HG02885 (cell line): Measurements from ENCODE around the gene BNIP1.

Source experiments
- ATAC-seq: cut with Tn5 transposase; IDR thresholded peaks from one replicate; pipeline ENCODE4 v1.9.1; 2021; ENCODE audit warnings: mild to moderate bottlenecking; ENCODE audit not compliant: unreplicated experiment, poor library complexity

Gene BNIP1

GRCh38 chr5:173163219-173163618, 18.9 kb downstream of the BNIP1 start:
- ATAC-seq, result no peak

DNA sequence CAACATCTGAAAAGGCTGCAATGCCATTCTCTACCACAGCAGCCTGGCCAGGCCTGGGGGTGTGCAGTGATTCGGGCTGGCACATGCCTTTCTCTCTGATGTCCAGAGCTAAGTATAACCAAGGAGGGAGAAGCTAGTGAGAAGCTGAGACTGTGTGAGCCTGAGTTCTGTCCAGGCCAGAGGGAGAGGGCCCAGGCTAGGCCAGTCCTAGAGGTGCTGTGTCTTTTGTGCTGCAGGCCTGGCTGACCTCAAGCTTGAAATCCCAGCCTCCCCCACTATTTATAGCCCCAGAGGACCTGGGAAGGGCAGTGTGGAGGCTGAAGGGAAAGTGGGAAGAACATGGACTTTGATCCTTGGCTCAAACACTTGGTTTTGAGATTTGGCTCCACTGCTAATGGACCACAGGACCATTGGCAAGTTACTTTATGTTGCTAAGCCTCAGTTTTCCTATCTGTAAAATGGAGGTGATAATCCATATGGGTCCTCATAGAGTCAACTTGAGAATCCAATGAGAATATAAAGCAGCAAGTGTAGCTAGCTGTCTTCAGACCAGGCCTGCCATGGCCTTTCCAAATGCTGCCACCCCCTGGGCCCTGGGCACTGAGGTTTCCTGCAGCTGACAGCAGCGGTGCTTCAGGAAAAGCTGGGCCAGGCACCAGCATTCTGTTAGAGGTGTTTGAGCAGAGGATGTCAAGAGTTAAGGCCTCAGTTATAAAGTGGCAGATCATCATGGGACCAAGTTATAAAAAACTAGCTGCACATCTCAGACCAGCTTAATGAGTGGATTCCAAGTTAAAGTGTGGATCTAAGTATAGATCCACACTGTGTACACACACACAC, 21.1 kb downstream of the BNIP1 start:
- ATAC-seq, result no peak

GRCh38 chr5:173172166-173172565, 27.8 kb downstream of the BNIP1 start:
- no peak for ATAC-seq

DNA sequence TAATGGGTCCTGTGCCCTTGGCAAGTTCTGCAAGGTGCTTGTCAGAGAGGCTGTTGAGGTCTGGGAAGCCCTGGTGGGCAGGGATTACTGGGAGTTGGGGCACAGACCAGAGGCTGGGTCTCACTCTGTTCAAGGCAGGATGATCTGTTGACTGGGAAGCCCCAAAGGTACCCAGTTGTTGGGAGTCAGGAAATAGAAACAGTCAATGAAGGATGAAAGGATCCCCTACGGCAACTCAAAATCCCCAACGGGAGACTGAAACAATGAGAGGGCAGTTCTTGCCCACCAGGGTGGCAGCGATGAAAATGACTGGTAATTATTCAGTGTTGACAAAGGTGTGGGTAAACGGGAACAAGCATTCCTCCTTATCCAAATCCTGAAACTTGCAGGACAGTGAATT, 31.2 kb downstream of the BNIP1 start:
- ATAC-seq, result no peak

GRCh38 chr5:173178369-173178910, 34.1 kb downstream of the BNIP1 start:
- no peak for ATAC-seq

GRCh38 chr5:173180331-173180730, 36.0 kb downstream of the BNIP1 start:
- no peak for ATAC-seq

DNA sequence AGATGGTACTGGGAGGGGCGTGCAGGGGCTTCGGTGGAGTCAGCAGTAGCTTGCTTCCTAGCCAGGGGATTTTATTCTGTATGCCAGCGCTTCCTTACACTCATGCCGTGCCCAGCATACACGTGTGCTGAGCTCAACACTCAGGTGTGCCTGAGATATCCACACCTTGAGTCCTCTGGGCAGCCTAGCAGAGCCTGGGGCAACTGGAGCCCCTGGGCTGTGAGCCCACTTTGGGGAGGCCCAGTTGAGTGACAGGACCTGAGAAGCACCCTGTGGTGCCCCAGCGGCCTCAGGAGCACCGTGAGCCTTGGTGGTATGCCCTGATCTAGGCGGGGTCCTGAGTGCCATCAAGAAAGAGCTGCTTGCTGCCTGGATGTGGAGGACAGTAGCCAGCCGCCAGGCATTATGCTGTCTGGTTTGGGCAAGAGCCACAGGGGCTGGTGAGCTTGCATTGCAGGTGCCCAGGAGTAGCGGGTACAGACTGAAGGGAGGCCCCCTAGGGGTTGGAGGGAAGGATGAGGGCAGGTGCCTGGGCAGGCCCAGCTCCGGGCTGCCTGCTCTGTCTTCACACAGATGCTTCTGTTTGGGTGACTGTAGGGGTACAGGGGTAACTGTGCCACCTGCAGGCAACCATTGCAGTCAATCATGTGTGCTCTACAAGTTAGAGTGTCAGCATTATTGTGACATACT, 42.9 kb downstream of the BNIP1 start:
- no peak for ATAC-seq

DNA sequence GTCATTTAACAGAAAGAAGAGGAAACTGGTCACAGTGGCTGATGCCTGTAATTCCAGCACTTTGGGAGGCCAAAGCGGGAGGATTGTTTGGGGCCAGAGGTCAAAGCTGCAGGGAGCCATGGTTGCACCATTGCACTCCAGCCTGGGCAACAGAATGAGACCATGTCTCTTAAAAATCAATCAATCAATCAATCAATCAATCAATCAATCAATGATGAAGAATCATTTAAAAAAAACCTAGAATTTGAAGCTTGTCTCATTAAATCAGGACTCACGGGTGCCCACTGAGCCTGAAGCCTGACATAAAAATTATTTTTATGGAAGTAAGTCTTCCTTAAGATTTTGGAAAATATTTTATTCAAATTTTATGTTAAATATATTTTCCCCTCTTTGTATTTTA, 43.9 kb downstream of the BNIP1 start:
- no peak for ATAC-seq

- ATAC-seq, result no peak
Observed at GRCh38 chr5:173191015-173191414, 46.7 kb downstream of the BNIP1 start.

DNA sequence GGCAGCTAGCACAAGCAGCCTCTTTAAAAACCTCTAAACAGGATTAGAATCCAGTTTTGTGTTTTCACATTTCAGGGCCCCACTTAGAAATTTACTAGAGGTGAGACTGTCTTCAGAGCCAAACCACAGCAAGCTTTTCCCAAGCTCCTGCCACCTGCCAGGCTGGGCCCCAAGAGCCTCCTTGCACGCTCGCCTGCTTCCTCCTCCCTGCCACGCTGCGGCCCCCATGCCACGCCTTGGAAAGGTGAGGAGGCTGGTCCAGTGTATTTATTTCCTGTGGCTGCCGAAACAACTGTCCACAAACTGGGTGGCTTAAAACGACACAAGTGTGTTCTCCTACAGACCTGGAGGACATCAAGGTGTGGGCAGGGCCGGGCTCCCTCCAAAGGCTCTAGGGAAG, 47.2 kb downstream of the BNIP1 start:
- ATAC-seq, result no peak

- ATAC-seq, result no peak
Observed at GRCh38 chr5:173192561-173192960, 48.2 kb downstream of the BNIP1 start.

GRCh38 chr5:173196133-173196952, 52.0 kb downstream of the BNIP1 start:
- ATAC-seq, result no peak

- ATAC-seq, result no peak
Observed at GRCh38 chr5:173197375-173197891, 53.1 kb downstream of the BNIP1 start.

- ATAC-seq, result no peak
Observed at GRCh38 chr5:173198049-173198448, 53.7 kb downstream of the BNIP1 start.

- no peak for ATAC-seq
Observed at GRCh38 chr5:173200356-173200755, 56.0 kb downstream of the BNIP1 start.

GRCh38 chr5:173201636-173202265, 57.4 kb downstream of the BNIP1 start:
- ATAC-seq, result no peak

DNA sequence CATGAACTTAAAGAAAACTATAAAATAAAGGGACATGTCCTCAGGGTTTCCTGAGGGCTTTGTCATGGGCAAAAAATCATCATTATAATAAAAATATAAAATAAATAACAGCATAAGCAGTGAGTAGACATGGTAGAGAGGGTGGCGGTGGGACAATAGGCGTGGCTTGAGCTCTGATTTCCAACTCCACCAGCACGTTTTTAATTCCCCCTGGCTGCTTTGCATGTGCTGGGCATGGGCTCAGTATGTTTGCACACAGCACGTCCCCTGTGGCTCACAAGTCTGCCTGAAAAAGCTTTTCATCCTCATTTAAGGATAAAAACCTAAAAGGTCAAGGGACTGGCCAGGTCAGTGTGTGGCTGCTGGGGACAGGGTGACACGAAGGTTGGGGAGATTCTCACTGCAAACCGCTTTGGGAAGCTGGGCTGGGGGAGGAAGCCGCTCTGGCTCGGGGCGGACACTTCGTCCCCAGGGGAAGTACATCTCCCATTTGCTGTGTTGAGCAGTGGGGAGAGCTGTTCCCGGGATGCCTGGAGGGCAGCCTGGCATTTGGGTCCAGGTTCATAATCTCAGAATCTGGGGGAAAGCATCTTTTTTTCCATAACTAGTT, 58.0 kb downstream of the BNIP1 start:
- no peak for ATAC-seq

DNA sequence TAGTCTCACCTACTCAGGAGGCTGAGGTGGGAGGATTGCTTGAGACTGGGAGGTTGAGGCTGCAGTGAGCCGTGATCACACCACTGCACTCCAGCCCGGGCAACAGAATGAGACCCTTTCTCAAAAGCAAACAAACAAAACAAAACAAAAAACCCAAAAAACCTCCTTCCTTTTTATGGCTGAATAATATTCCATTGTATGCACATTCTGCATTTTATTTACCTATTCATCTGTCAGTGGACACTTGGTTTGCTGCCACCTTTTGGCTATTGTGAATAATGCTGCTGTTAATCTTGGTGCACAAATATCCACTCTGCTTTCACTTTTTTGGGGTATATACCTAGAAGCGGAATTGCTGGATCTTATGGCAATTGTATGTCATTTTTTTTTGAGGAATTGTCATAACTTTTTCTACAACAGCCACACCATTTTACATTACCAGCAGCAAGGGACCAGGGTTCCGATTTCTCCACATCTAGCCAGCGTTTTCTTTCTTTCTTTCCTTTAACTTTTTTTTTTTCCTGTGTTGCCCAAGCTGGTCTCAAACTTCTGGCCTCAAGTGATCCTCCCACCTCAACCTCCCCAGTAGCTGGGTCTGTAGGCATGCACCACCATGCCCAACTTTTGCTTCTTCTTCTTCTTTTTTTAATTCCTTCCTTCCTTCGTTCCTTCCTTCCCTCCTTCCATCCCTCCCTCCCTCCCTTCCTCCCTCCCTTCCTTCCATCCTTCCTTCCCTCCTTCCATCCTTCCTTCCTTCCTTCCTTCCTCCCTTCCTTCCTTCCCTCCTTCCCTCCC, 60.1 kb downstream of the BNIP1 start:
- no peak for ATAC-seq

GRCh38 chr5:173205916-173206315, 61.6 kb downstream of the BNIP1 start:
- no peak for ATAC-seq
